B cell (primary cell): Measurements from ENCODE around the gene CNOT6L. TPM values are rescaled to one million over a fixed set of nuclear protein-coding genes. Genes with fewer than 3 reads are reported as not detected.

Experiments
- ATAC-seq: fragments of 200-7000 bp; cut with Tn5 transposase; one replicate; pipeline ENCODE4 v1.10.0; 2021; ENCODE audit warnings: low read depth, mild to moderate bottlenecking, moderate number of reproducible peaks, moderate library complexity
- CTCF ChIA-PET: fragments of 350-600 bp; sonication (Branson Sonifier 250); formaldehyde crosslinking; loops from one replicate; lab custom pipeline; 2021; ENCODE audit warnings: antibody characterized with exemption, inconsistent platforms; lab: Charles Lee
- POLR2A ChIA-PET: fragments of 350-600 bp; sonication (Branson Sonifier 250); formaldehyde crosslinking; loops from one replicate; lab custom pipeline; 2021; ENCODE audit warnings: antibody characterized with exemption; lab: Charles Lee
- DNase-seq: peaks from one replicate; pipeline ENCODE4 v3.0.0; 2013
- H2AFZ ChIP-seq: 2 replicates; pipeline ENCODE4 v1.6.1; 2012; ENCODE audit warnings: mild to moderate bottlenecking, low read depth, low read length; ENCODE audit not compliant: insufficient read depth, poor library complexity, severe bottlenecking
- H3K27ac ChIP-seq, 2 donors: 1 replicate in 1 of 2; 2 replicates in 1 of 2; pipeline ENCODE4 v1.5.1; 2012 to 2013; ENCODE audit warnings: low read length in 2 of 2, mild to moderate bottlenecking in 2 of 2, moderate library complexity in 1 of 2
- H3K27me3 ChIP-seq, 4 experiments: fragments of 200-600 bp in 1 of 4; sonication (generic) in 1 of 4; replicated peaks in 1 of 4; 1 replicate in 2 of 4; 2 replicates in 2 of 4; pipeline versions ENCODE4 v1.6.1 to v1.7.0; 2013 to 2016; ENCODE audit warnings: low read length in 3 of 4, mild to moderate bottlenecking in 2 of 4, mixed read lengths in 1 of 4, moderate library complexity in 1 of 4; ENCODE audit not compliant: insufficient read depth in 4 of 4, control insufficient read depth in 3 of 4; ENCODE audit errors: control extremely low read depth in 1 of 4
- H3K36me3 ChIP-seq, 2 experiments: replicated peaks in 1 of 2; 1 replicate in 1 of 2; 2 replicates in 1 of 2; pipeline versions ENCODE4 v1.6.1 to v1.7.1; 2013; ENCODE audit warnings: low read length in 1 of 2; ENCODE audit not compliant: insufficient read depth in 2 of 2, control insufficient read depth in 1 of 2; ENCODE audit errors: control extremely low read depth in 1 of 2, extremely low read depth in 1 of 2
- H3K4me1 ChIP-seq, 2 donors: fragments of 200-600 bp in 1 of 2; sonication (generic) in 1 of 2; 1 replicate in 1 of 2; 2 replicates in 1 of 2; pipeline versions ENCODE4 v1.5.1 to v1.6.1; 2013 to 2017; ENCODE audit warnings: low read length in 2 of 2; ENCODE audit not compliant: control insufficient read depth in 2 of 2, insufficient read depth in 2 of 2
- H3K4me2 ChIP-seq: replicated peaks from 2 replicates; pipeline ENCODE3; 2012; ENCODE audit warnings: mild to moderate bottlenecking, low read depth, low read length; ENCODE audit not compliant: poor library complexity, severe bottlenecking
- H3K4me3 ChIP-seq, 5 experiments: fragments of 200-600 bp in 1 of 5; sonication (generic) in 1 of 5; 1 replicate in 3 of 5; 2 replicates in 2 of 5; pipeline versions ENCODE4 v1.5.1 to v1.7.0; 2011 to 2016; ENCODE audit warnings: low read length in 4 of 5, mild to moderate bottlenecking in 4 of 5, low read depth in 2 of 5, control low read depth in 1 of 5, moderate library complexity in 1 of 5; ENCODE audit not compliant: insufficient read depth in 1 of 5; ENCODE audit errors: control extremely low read depth in 1 of 5, extremely low read depth in 1 of 5
- H3K79me2 ChIP-seq: fragments of 200-600 bp; sonication (generic); one replicate; pipeline ENCODE4 v1.6.0; 2016; ENCODE audit warnings: low read length; ENCODE audit not compliant: control insufficient read depth, insufficient read depth
- H3K9ac ChIP-seq: fragments of 200-600 bp; sonication (generic); 2 replicates; pipeline ENCODE4 v1.6.1; 2017; ENCODE audit warnings: mild to moderate bottlenecking, low read length, moderate library complexity
- H3K9me3 ChIP-seq, 3 donors: one replicate each; pipeline versions ENCODE4 v1.6.1 to v1.7.1; 2013; ENCODE audit warnings: low read length in 2 of 3; ENCODE audit not compliant: control insufficient read depth in 2 of 3, insufficient read depth in 1 of 3; ENCODE audit errors: control extremely low read depth in 1 of 3
- H4K20me1 ChIP-seq: 2 replicates; pipeline ENCODE4 v1.6.0; 2012; ENCODE audit warnings: mild to moderate bottlenecking, low read length; ENCODE audit not compliant: insufficient read depth, control insufficient read depth, poor library complexity, severe bottlenecking
- H3K27ac Mint-ChIP-seq: one replicate; pipeline ENCODE4 v1.8.0; 2021; ENCODE audit warnings: mixed read lengths
- H3K27me3 Mint-ChIP-seq: one replicate; pipeline ENCODE4 v1.8.0; 2021; ENCODE audit warnings: mixed read lengths
- H3K4me1 Mint-ChIP-seq: one replicate; pipeline ENCODE4 v1.8.0; 2021; ENCODE audit warnings: mixed read lengths
- H3K4me3 Mint-ChIP-seq: one replicate; pipeline ENCODE4 v1.8.0; 2021; ENCODE audit warnings: mixed read lengths
- H3K9me3 Mint-ChIP-seq: one replicate; pipeline ENCODE4 v1.8.0; 2022; ENCODE audit warnings: mixed read lengths; ENCODE audit not compliant: insufficient read depth
- CTCF ChIP-seq: fragments of 200-600 bp; IDR thresholded peaks from one replicate; pipeline ENCODE4 v1.8.0; 2022; ENCODE audit warnings: antibody characterized with exemption, mild to moderate bottlenecking
- EZH2 ChIP-seq: IDR thresholded peaks from 2 replicates; pipeline ENCODE4 v1.6.1; 2012; ENCODE audit warnings: borderline replicate concordance, low read depth, mild to moderate bottlenecking, moderate library complexity, low read length; ENCODE audit not compliant: insufficient read depth, poor library complexity, severe bottlenecking
- WGBS: methylation state at CpG from one replicate; pipeline ENCODE4 v1.1.5; 2013; ENCODE audit warnings: missing lambda C conversion rate; ENCODE audit not compliant: insufficient coverage; 5-methylcytosine and 5-hydroxymethylcytosine counted together
- intact Hi-C: fragments of 100-400 bp; cut with micrococcal nuclease; formaldehyde crosslinking; loops from one replicate; pipeline ENCODE4 v1.10.0; 2022
- polyA plus RNA-seq: library from polyadenylated mRNA; depleted of rRNA; stranded (reverse); fragments of >200 nt; gene quantifications from 2 replicates; pipeline ENCODE4 v1.2.3, GENCODE V29; 2012
- small RNA-seq: library from RNA; depleted of rRNA; stranded (forward); fragments of <200 nt; gene quantifications from one replicate; pipeline ENCODE3, GENCODE V24; 2012; ENCODE audit warnings: low replicate concordance, low read depth; ENCODE audit not compliant: insufficient read length
- total RNA-seq, 2 donors: library from RNA; stranded (reverse); fragments of 120-200 nt in 1 of 2; gene quantifications; 1 replicate in 1 of 2; 2 replicates in 1 of 2; pipeline versions ENCODE4 v1.2.3 to v1.2.4, GENCODE V29; 2013 to 2022

The CNOT6L gene
- total and polyA plus RNA-seq, 2 donors (not counting 1 experiment from before 2014, with no cell fraction given) = 18.8 to 119 TPM

DNA sequence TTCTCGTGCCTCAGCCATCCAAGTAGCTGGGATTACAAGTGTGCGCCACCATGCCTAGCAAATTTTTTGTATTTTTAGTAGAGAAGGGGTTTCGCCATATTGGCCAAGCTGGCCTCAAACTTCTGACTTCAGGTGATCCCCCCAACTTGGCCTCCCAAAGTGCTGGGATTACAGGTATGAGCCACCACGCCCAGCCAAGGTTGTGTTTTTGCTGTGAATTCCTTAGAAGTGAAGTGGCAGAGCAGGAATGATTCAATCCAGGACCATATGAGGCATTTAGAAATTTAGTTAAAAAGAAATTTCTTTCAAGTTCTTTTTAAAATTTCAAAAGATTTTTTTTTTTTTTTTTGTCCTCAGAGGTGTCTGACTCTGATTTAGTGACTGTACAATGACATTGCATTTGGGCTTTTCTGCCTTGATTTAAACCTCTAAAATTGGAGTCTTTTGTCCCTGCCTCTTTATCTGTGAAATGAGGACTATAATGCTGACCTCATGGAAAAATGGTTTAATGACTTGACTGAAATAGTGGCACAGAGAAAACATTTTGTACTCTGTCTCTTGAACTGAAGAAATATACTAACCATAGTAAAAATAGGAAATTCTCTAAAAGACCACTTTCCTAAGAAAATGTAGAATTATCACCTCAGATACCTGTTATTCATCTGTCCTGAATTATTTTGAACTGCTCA lies 153.6 kb downstream of the CNOT6L start:
- Histone ChIP-seq H3K79me2 (no peaks in the 10 kb centered on the region), H3K9me3 (no peaks in the 10 kb centered on the region), H3K36me3 (no peaks in the 10 kb centered on the region), H4K20me1 (no peaks in the 10 kb centered on the region), H3K4me3 (no peak overlapping the region), H3K27ac (no peak overlapping the region), H3K9ac (no peak overlapping the region), H3K27me3 (no peaks in the 10 kb centered on the region), H3K4me2 (no peak overlapping the region), H2AFZ (no peak overlapping the region), H3K4me1 (no peaks in the 10 kb centered on the region)
- Mint-ChIP-seq H3K27ac (no peak overlapping the region), H3K4me1 (no peaks in the 10 kb centered on the region), H3K27me3 (peaks cover 2% of the 10 kb centered on the region), H3K4me3 (no peak overlapping the region), H3K9me3 (peaks cover 2% of the 10 kb centered on the region)
- DNase-seq (no peak), ATAC-seq (no peak)
- CTCF ChIA-PET = no interaction called here
- POLR2A ChIA-PET = no interaction called here
- TF ChIP-seq CTCF (no peak), EZH2 (no peak)
- intact Hi-C loops = no loop called here
- 90% methylated on average over 2 of the region's 4 CpGs for WGBS

Small RNA genes within 50 kb of the gene (small RNA-seq; reads per million reads assigned to genes)
- gene AC112225.1 = not detected
- not detected for gene RF00612

Other genes with a start within 250 kb of the CNOT6L start
- gene CXCL13, start 213.5 kb downstream of the CNOT6L start, total RNA-seq = not detected in 2 replicates
- gene CXCL13, start 213.5 kb downstream of the CNOT6L start, polyA plus RNA-seq = not detected in 2 replicates
- 22.7 and 23.3 TPM in 2 replicates for gene MRPL1, start 43.5 kb upstream of the CNOT6L start, total RNA-seq
- 22.3 and 25.5 TPM in 2 replicates for gene MRPL1, start 43.5 kb upstream of the CNOT6L start, polyA plus RNA-seq
- 0.05 and 0.12 TPM in 2 replicates for gene FRAS1, start 238.0 kb upstream of the CNOT6L start, total RNA-seq
- gene FRAS1, start 238.0 kb upstream of the CNOT6L start, polyA plus RNA-seq = 0.03 and 0.07 TPM in 2 replicates